IPS-18c (cell line): Measurements from ENCODE around the gene ACOX3.
"Not testable (repeated sequence)": the region's sequence is repeated elsewhere in the genome, so short reads cannot be mapped to it uniquely, and the experiment has no call there.

Source experiments
- H3K4me3 ChIP-seq: 2 replicates; pipeline ENCODE4 v1.7.0; 2013; ENCODE audit warnings: low read depth, mild to moderate bottlenecking, low read length, moderate library complexity; ENCODE audit not compliant: insufficient read depth
- H3K9me3 ChIP-seq: one replicate; pipeline ENCODE4 v1.6.1; 2013; ENCODE audit warnings: mild to moderate bottlenecking, low read length, moderate library complexity; ENCODE audit not compliant: control insufficient read depth, insufficient read depth

ACOX3 gene

GRCh38 chr4:8344377-8344776 is 96.1 kb downstream of the ACOX3 start:
- H3K9me3 ChIP-seq, result peaks cover 4% of the 10 kb centered on the region
- H3K4me3 ChIP-seq, result no peak overlapping the region

DNA sequence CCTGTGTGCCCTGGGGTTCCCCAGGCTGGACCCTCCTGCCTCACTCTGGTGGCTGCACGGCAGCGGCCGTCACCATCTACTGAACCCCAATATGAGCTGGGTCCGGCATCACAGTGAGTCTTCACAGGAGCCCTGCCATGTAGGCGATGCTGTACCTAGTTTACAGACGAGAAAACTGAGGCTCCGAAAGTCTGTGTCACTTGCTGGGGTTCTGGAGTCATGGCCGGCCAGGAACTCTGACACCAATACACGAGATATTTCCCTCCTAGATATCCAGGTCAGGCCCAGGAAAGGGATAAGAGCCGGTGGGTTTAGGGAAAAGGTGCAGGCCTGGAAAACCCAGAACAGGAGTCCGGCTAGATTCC is 96.6 kb downstream of the ACOX3 start:
- peaks cover 4% of the 10 kb centered on the region for H3K9me3 ChIP-seq
- no peak overlapping the region for H3K4me3 ChIP-seq

DNA sequence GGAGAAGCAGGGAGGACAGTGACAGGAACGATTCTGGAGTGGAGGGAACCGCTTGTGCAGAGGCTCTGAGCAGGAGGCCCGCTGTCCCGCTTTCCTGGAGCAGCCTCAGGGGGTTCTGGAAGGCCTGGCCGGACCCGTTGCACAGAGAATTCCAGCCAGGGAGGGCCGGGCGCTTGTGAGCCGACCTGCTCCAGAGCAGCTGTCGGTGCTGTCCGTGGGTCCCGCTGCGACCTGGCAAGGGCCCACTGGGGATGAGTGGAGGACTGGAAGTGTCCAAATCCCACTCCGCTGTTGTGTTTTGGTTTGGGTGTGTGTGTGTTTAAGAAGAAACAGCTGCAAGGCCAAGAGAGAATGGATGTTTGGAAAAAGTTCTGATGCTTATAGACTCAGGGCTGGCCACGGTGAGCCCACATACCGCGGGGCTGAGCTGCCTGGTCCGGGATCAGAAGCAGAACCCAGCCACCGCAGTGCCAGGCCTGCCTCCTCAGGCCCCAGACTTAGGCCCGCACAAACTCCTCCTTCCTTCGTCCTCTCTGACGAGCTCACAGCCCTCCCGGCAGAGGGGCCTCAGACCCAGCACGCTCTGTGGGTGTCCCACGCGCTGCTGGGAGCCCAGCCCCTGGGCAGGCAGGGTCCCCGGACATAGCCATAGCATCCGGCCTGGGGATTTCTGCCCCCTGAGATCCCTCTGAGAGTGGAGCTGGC is 97.1 kb downstream of the ACOX3 start:
- H3K4me3 ChIP-seq, result no peak overlapping the region
- H3K9me3 ChIP-seq, result peaks cover 4% of the 10 kb centered on the region

DNA sequence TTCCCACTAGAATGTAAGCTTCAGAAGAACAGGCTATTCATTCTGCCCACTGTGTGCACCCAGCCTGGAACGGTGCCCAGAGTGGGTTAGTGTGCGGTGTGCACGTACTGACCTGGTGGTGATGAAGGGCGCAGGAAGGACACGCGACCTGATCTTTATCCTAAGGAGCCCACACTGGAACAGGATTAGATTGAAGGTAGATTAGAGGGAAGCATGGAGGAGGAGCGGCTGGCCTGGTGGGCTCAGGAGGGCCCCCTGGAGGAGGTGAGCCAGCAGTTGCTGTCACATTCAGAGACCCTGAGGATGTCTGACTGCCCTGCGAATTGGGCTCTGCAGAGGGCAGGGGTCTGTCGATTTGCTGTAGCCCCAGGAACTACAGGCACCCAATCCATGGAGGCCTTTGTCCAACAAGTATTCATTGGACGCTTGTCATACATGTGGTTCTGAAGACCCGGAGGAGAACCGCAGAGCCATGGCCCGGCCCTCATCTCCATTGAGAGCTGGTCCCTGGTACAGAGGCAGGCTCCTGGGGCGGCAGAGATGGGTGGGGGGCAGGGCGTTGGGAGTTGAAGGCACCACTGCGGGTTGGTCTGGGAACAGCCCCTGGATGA is 97.8 kb downstream of the ACOX3 start:
- Histone ChIP-seq H3K4me3 (no peak overlapping the region), H3K9me3 (peaks cover 4% of the 10 kb centered on the region)

GRCh38 chr4:8341691-8342090 is 98.8 kb downstream of the ACOX3 start:
- no peak overlapping the region for H3K4me3 ChIP-seq
- peaks cover 4% of the 10 kb centered on the region for H3K9me3 ChIP-seq

- not testable (repeated sequence) for H3K4me3 ChIP-seq, H3K9me3 ChIP-seq
These were observed 99.2 kb downstream of the ACOX3 start for GRCh38 chr4:8341281-8341680.

GRCh38 chr4:8340781-8341241 is 99.7 kb downstream of the ACOX3 start:
- Histone ChIP-seq H3K9me3 (peaks cover 4% of the 10 kb centered on the region), H3K4me3 (no peak overlapping the region)

DNA sequence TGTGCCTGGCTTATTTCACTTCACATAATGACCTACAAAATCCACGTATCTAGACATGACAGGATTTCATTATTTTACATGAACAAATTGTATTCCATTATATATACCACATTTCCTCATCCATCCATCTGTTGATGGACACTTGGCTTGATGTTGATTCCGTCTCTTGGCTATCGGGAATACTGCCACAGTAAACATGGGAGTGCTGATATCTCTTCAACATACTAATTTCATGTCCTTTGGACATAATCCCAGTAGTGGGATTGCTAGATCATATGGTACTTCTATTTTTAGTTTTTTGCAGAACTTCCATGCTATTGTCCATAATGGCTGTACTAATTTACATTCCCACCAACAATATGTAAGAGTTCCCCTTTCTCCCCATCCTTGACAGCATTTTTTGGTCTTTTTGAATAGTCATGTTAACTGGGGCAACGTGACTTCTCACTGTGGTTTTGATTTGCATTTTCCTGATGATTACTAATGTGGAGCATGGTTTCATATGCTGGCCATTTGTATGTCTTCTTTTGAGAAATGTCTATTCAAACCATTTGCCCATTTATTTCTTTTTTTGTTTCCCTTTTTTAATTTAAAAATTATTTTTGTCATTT is 102.1 kb downstream of the ACOX3 start:
- Histone ChIP-seq H3K4me3 (no peak overlapping the region), H3K9me3 (peaks cover 4% of the 10 kb centered on the region)

DNA sequence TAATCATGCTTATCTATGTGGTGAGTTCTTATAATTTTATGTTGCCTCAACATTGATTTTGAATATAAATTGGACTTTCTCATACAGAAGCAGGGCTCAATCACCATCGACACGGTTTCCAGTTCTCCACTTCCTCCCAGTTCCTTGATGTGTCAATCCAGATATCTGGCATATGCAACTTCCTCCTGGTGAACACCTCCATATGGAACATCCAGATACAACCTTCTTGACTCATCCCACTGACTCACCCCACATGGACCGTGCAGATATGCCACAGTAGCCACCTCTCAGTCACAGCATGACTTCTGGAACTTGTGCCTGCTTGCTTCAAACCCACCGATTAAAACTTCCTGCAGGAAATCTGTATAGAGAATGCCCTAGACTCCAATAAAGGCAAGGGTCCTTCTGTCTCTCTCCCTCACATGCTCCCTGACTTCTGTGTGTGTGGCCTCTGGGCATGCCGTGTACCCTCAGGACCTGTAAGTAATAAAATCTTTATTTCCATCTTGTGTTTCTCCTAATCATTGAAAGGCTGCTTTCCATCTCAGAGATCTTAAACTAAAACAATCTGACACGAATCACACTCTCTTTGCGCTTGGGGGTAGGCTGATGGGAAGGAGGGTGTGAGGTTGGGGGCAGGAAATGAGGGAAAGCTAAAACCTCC is 104.0 kb downstream of the ACOX3 start:
- Histone ChIP-seq H3K9me3 (no peaks in the 10 kb centered on the region), H3K4me3 (no peak overlapping the region)

DNA sequence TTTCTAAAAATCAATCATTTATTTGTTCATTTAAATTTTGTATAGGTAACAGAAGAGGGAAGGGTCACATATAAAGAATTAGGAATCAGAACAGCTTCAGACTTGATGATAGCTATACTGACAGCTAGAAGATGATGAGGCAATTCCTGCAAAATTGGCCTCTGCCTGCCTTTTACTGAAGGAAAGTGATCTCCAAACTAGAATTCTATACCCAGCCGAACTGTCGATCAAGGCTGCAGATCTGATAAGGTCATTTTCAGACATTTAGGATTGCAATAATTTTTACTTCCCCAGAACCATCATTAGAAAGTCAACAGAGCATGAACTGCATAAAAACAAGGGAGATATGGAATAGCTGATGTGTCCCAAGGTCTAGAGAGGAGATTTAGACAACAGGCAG is 104.7 kb downstream of the ACOX3 start:
- no peak overlapping the region for H3K4me3 ChIP-seq
- H3K9me3 ChIP-seq, result no peaks in the 10 kb centered on the region

DNA sequence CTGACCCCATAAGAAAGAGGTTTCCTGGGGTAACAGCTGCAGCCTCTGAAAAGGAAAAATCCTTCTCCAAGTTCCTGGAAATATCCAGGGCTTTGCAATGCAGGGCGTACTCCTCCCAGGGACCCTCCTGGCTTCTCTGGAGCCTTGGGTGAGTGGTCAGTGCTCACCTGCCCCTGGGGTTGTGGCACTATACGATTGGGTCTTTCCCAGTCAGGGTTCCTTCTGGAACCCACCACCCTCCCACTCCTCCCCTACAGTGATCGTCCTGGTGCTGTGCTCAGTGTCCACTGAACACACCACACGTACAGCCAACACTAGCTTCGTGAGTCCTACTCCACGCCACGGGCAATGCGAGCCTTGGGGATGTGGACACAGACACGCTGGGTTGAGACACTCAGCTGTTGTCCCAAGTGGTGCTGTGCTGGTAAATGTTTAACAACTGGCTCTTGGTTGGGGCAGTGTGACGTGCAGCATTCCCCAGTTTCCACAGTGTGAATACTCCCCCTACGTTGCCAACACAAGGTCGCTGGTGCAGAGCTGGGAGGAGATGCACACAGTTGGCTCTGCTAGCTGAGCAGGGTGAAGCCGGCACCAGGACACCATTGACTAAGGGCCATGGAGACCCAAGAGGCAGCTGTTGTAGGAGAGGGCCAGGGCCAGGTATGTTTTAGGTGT is 105.6 kb downstream of the ACOX3 start:
- Histone ChIP-seq H3K4me3 (no peak overlapping the region), H3K9me3 (no peaks in the 10 kb centered on the region)

GRCh38 chr4:8333726-8334460 is 106.6 kb downstream of the ACOX3 start:
- no peak overlapping the region for H3K4me3 ChIP-seq
- no peaks in the 10 kb centered on the region for H3K9me3 ChIP-seq

DNA sequence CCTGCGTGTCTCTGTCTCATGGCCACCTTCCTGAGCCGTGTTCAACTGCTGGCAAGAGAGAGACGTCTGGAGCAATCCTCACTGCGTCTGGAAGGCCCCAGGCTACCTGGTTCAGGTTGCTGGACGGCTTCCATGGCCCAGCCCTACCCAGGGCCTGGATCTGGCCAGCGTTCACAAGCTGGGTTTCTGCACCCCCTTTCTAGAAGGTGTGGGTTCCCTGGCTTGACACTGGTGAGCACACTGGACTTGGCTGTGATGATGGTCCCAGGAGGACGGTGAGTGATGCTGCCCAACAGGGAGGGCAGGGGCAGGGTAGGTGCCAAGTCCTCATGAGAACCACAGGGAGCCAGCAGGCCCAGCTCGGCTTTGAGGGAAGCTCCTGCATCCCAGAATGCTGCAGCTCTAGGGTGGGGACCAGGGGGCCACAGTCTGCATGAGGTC is 107.6 kb downstream of the ACOX3 start:
- Histone ChIP-seq H3K4me3 (no peak overlapping the region), H3K9me3 (no peaks in the 10 kb centered on the region)

DNA sequence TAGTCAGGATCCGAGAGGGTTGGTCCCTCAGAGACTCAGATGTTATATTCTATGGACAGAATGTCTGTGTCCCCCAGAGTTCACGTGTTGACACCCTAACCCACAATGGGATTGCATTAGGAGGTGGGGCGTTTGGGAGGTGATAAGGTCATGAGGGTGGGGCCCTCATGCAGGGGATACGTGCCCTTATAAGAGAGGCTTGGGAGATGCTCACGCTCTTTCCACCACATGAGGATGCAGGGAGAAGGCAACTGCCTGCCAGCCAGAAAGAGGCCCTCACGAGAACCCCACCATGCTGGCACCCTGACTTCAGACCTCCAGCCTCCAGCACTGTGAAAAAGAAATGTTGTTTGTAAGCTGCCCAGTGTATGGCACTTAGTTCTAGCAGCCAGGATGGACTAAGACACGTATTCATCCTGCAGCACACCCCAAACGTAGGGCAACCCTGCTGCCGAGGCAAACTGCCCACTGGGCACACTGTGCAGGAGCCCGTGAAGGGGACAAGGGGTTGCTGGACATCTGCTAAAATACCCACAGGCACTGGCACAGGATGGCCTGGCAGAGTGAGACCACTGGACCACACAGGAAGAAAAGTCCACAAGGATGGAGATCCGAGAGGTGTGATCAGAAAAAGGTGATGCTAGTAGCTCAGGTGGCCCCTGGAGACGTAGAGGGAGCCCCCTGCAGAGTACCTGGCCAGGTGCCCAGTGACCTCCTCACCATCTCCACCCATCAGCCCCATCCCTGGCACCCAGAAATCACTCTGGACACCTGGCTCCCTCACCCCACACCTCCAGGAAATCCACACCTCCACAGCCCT is 108.3 kb downstream of the ACOX3 start:
- no peaks in the 10 kb centered on the region for H3K9me3 ChIP-seq
- no peak overlapping the region for H3K4me3 ChIP-seq

DNA sequence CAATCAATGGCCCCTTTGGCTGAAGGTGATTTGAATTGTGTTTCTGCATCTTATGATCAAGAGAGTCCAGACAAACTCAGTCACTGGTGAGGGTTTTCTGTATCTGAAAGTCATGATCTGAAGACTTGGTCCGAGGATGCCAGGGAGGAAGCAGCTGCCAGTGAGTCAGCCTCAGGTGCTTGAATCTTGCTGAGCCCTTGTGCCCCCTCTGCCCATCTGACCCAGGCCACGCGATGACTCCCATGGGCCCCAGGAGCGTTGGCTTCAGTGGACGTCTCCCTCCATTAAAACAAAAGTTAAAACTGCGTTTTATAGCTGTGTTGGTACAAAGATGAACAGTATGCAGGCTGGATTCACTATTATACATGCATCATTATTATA is 109.0 kb downstream of the ACOX3 start:
- H3K9me3 ChIP-seq, result no peaks in the 10 kb centered on the region

GRCh38 chr4:8330821-8331574 is 109.5 kb downstream of the ACOX3 start:
- H3K9me3 ChIP-seq, result no peaks in the 10 kb centered on the region
- H3K4me3 ChIP-seq, result no peak overlapping the region

More for the DNA sequence above, 109.0 kb downstream of the ACOX3 start:
- H3K4me3 ChIP-seq, result no peak overlapping the region
